Small intestine (tissue), 7 donors: ENCODE results near the gene UGGT2. TPM values are rescaled to one million over a fixed set of nuclear protein-coding genes. Genes with fewer than 3 reads are reported as not detected.
A peak's percentile ranks its signal among the peaks of the same experiment; 100 is the strongest.

Experiments
- DNase-seq, 2 donors: peaks; one replicate each; pipeline versions ENCODE4 v3.0.0 to v3.0.0-alpha.2; 2013
- FAIRE-seq: peaks from 2 replicates; lab custom pipeline; 2012; peaks lifted over from hg19 to GRCh38; lab: Jason Lieb, UNC
- H3K27ac ChIP-seq, 3 donors: one replicate each; pipeline ENCODE4 v1.5.1; 2013; ENCODE audit warnings: low read length in 2 of 3, mild to moderate bottlenecking in 2 of 3, control low read depth in 1 of 3, inconsistent platforms in 1 of 3, low read depth in 1 of 3, moderate library complexity in 1 of 3
- H3K27me3 ChIP-seq, 3 donors: one replicate each; pipeline ENCODE4 v1.6.1; 2013; ENCODE audit warnings: low read length in 3 of 3, inconsistent platforms in 1 of 3; ENCODE audit not compliant: control insufficient read depth in 3 of 3, insufficient read depth in 3 of 3
- H3K36me3 ChIP-seq, 3 donors: one replicate each; pipeline ENCODE4 v1.6.1; 2013; ENCODE audit warnings: low read length in 3 of 3, inconsistent platforms in 1 of 3, low read depth in 1 of 3, mild to moderate bottlenecking in 1 of 3, moderate library complexity in 1 of 3; ENCODE audit not compliant: control insufficient read depth in 3 of 3, insufficient read depth in 2 of 3
- H3K4me1 ChIP-seq, 3 donors: one replicate each; pipeline ENCODE4 v1.6.1; 2013; ENCODE audit warnings: low read length in 2 of 3, inconsistent platforms in 1 of 3, low read depth in 1 of 3, mild to moderate bottlenecking in 1 of 3, moderate library complexity in 1 of 3; ENCODE audit not compliant: control insufficient read depth in 3 of 3, insufficient read depth in 2 of 3
- H3K4me3 ChIP-seq, 3 donors: one replicate each; pipeline ENCODE4 v1.5.1; 2013; ENCODE audit warnings: low read length in 3 of 3, control low read depth in 1 of 3, inconsistent platforms in 1 of 3, low read depth in 1 of 3, mild to moderate bottlenecking in 1 of 3, moderate library complexity in 1 of 3
- H3K9me3 ChIP-seq, 2 donors: one replicate each; pipeline ENCODE4 v1.6.1; 2013; ENCODE audit warnings: low read depth in 1 of 2, low read length in 1 of 2; ENCODE audit not compliant: control insufficient read depth in 2 of 2, insufficient read depth in 1 of 2
- WGBS, 3 donors: extraction: QIAGEN DNeasy Blood & Tissue Kit; methylation state at CpG; one replicate each; pipeline ENCODE4 v1.1.7; 2013; 5-methylcytosine and 5-hydroxymethylcytosine counted together
- polyA plus RNA-seq, 4 donors: library from polyadenylated mRNA; stranded (reverse) in 3 of 4; unstranded in 1 of 4; fragments of 200-250 nt in 3 of 4; fragments of 120-200 nt in 1 of 4; gene quantifications; one replicate each; pipeline versions ENCODE4 v1.2.1 to v1.2.3, GENCODE V29; 2013
- donor health status: healthy with polysubstance abuse.
- donor health status: control.
- donor health status: control.
- donor health status: Bipolar disorder and iron deficiency.
- donor health status: healthy.

UGGT2 gene
- polyA plus RNA-seq, 4 donors = 1.6 to 22.8 (median 5.3) TPM

GRCh38 chr13:95893861-95894260 lies 159.3 kb downstream of the UGGT2 start:
- FAIRE-seq = no peak
- WGBS, 3 donors = 87 to 96% (median 94%) methylated on average over 5 of the region's 5 CpGs
- no peaks in the 10 kb centered on the region for H3K4me1 ChIP-seq
- H3K27ac ChIP-seq = no peak overlapping the region
- DNase-seq = no peak
- no peak overlapping the region for H3K4me3 ChIP-seq
- H3K27me3 ChIP-seq = no peaks in the 10 kb centered on the region
- peaks cover 0 to 6% (median 0%) of the 10 kb centered on the region in 3 donors for H3K36me3 ChIP-seq
- H3K9me3 ChIP-seq = peaks cover 0 to 4% of the 10 kb centered on the region in 2 donors

- no peaks in the 10 kb centered on the region for H3K9me3 ChIP-seq
- H3K27me3 ChIP-seq = no peaks in the 10 kb centered on the region
- WGBS, 3 donors = 26 to 73% (median 28%) methylated on average over 3 of the region's 3 CpGs
- no peak overlapping the region for H3K27ac ChIP-seq
- DNase-seq (peak in 1 of 2 donors; percentile 37), FAIRE-seq (no peak)
- no peak overlapping the region for H3K4me3 ChIP-seq
- H3K36me3 ChIP-seq = peaks cover 0 to 6% (median 2%) of the 10 kb centered on the region in 3 donors
- H3K4me1 ChIP-seq = no peaks in the 10 kb centered on the region
These were observed 171.1 kb downstream of the UGGT2 start for GRCh38 chr13:95882121-95882520.

- no peaks in the 10 kb centered on the region for H3K27me3 ChIP-seq
- FAIRE-seq (no peak), DNase-seq (no peak)
- H3K9me3 ChIP-seq = no peaks in the 10 kb centered on the region
- no peaks in the 10 kb centered on the region for H3K4me1 ChIP-seq
- WGBS, 3 donors = 80 to 89% (median 88%) methylated on average over 1 of the region's 1 CpG
- H3K4me3 ChIP-seq = no peak overlapping the region
- H3K27ac ChIP-seq = no peak overlapping the region
- peaks cover 1 to 10% (median 2%) of the 10 kb centered on the region in 3 donors for H3K36me3 ChIP-seq
These were observed 172.9 kb downstream of the UGGT2 start for GRCh38 chr13:95880331-95880730.

GRCh38 chr13:95874286-95874685 lies 178.9 kb downstream of the UGGT2 start:
- Histone ChIP-seq H3K4me3 (no peak overlapping the region), H3K27ac (no peak overlapping the region), H3K4me1 (no peaks in the 10 kb centered on the region), H3K9me3 (no peaks in the 10 kb centered on the region), H3K27me3 (no peaks in the 10 kb centered on the region), H3K36me3 (peaks cover 0 to 14% (median 2%) of the 10 kb centered on the region in 3 donors)
- FAIRE-seq (no peak), DNase-seq (no peak)
- WGBS, 3 donors = 86 to 89% (median 88%) methylated on average over 2 of the region's 2 CpGs

- H3K36me3 ChIP-seq = peaks cover 0 to 10% (median 3%) of the 10 kb centered on the region in 3 donors
- 93 to 95% (median 93%) methylated on average over 4 of the region's 4 CpGs for WGBS, 3 donors
- no peaks in the 10 kb centered on the region for H3K4me1 ChIP-seq
- no peaks in the 10 kb centered on the region for H3K27me3 ChIP-seq
- no peak for DNase-seq
- FAIRE-seq = no peak
- H3K9me3 ChIP-seq = no peaks in the 10 kb centered on the region
- no peak overlapping the region for H3K27ac ChIP-seq
- no peak overlapping the region for H3K4me3 ChIP-seq
These were observed 182.8 kb downstream of the UGGT2 start for GRCh38 chr13:95870421-95870820.

GRCh38 chr13:95865080-95865615 lies 188.1 kb downstream of the UGGT2 start:
- no peak for FAIRE-seq
- Histone ChIP-seq H3K27ac (no peak overlapping the region), H3K27me3 (no peaks in the 10 kb centered on the region), H3K36me3 (peaks cover 0 to 7% (median 3%) of the 10 kb centered on the region in 3 donors), H3K9me3 (no peaks in the 10 kb centered on the region), H3K4me1 (no peaks in the 10 kb centered on the region), H3K4me3 (no peak overlapping the region)
- DNase-seq = no peak
- WGBS, 3 donors = 86 to 93% (median 92%) methylated on average over 5 of the region's 5 CpGs

GRCh38 chr13:95862408-95862807 lies 190.8 kb downstream of the UGGT2 start:
- Histone ChIP-seq H3K36me3 (peaks cover 0 to 4% (median 0%) of the 10 kb centered on the region in 3 donors), H3K27ac (no peak overlapping the region), H3K9me3 (no peaks in the 10 kb centered on the region), H3K27me3 (no peaks in the 10 kb centered on the region), H3K4me3 (no peak overlapping the region), H3K4me1 (no peaks in the 10 kb centered on the region)
- FAIRE-seq = no peak
- DNase-seq = no peak

- Histone ChIP-seq H3K4me3 (no peak overlapping the region), H3K27ac (no peak overlapping the region), H3K4me1 (no peaks in the 10 kb centered on the region), H3K27me3 (no peaks in the 10 kb centered on the region), H3K9me3 (no peaks in the 10 kb centered on the region), H3K36me3 (peaks cover 0 to 4% (median 0%) of the 10 kb centered on the region in 3 donors)
- 63 to 82% (median 64%) methylated on average over 2 of the region's 2 CpGs for WGBS, 3 donors
- no peak for FAIRE-seq
- peak in 1 of 2 donors; percentile 2 for DNase-seq
These were observed 191.9 kb downstream of the UGGT2 start for GRCh38 chr13:95861296-95861695.
